NCI-H128 (cell line): ENCODE measurements around the gene OR2G3.
A peak's percentile ranks its signal among the peaks of the same experiment; 100 is the strongest.

Source experiments
- DNase-seq: peaks from one replicate; lab custom pipeline; 2025; ENCODE audit not compliant: unreplicated experiment; lab: John Stamatoyannopoulos, UW

OR2G3 gene

GRCh38 chr1:247605286-247605685 is at the start of gene OR2G3:
TSS of gene OR2G3 (plus strand) at chr1:247605586. CDS start at chr1:247605586, 0 bp downstream.
- no peak for DNase-seq

- DNase-seq: no peak
Observed at GRCh38 chr1:247557926-247558674, 47.3 kb upstream of the OR2G3 start.

GRCh38 chr1:247561711-247562110 is 43.7 kb upstream of the OR2G3 start:
- no peak for DNase-seq

GRCh38 chr1:247562198-247562597 is 43.2 kb upstream of the OR2G3 start:
- DNase-seq: no peak

GRCh38 chr1:247574236-247574635 is 31.1 kb upstream of the OR2G3 start:
- no peak for DNase-seq

GRCh38 chr1:247574664-247575063 is 30.7 kb upstream of the OR2G3 start:
- DNase-seq: no peak

GRCh38 chr1:247576514-247576913 is 28.9 kb upstream of the OR2G3 start:
- DNase-seq: no peak

GRCh38 chr1:247578946-247579460 is 26.4 kb upstream of the OR2G3 start:
- DNase-seq: no peak

GRCh38 chr1:247588060-247588459 is 17.3 kb upstream of the OR2G3 start, which contains the start of gene OR2G2:
TSS of gene OR2G2 (plus strand) at chr1:247588360. CDS start at chr1:247588360, 0 bp downstream.
- no peak for DNase-seq

- DNase-seq: no peak
Observed at GRCh38 chr1:247613405-247613804, 8.0 kb downstream of the OR2G3 start.

- no peak for DNase-seq
Observed at GRCh38 chr1:247614625-247615024, 9.2 kb downstream of the OR2G3 start.

- no peak for DNase-seq
Observed at GRCh38 chr1:247627951-247628350, 22.6 kb downstream of the OR2G3 start.

GRCh38 chr1:247638011-247638410 is 32.6 kb downstream of the OR2G3 start:
- DNase-seq: no peak

- DNase-seq: no peak
Observed at GRCh38 chr1:247638781-247639180, 33.4 kb downstream of the OR2G3 start.

GRCh38 chr1:247639381-247639981 is 34.1 kb downstream of the OR2G3 start:
- no peak for DNase-seq

GRCh38 chr1:247642742-247643141 is 37.4 kb downstream of the OR2G3 start:
- no peak for DNase-seq

- no peak for DNase-seq
Observed at GRCh38 chr1:247646867-247647266, 41.5 kb downstream of the OR2G3 start.

- peak; percentile 22 for DNase-seq
Observed at GRCh38 chr1:247647864-247648263, 42.5 kb downstream of the OR2G3 start.

GRCh38 chr1:247653040-247653439 is 47.7 kb downstream of the OR2G3 start:
- no peak for DNase-seq
